Mucosa of descending colon (tissue), 3 donors: ENCODE data around the gene IGFBP7. TPM values are rescaled to one million over a fixed set of nuclear protein-coding genes. Genes with fewer than 3 reads are reported as not detected.

Experiments used
- ATAC-seq: fragments of 200-7000 bp; cut with Tn5 transposase; one replicate; pipeline ENCODE4 v1.9.1; 2020; ENCODE audit warnings: mild to moderate bottlenecking, moderate library complexity
- DNase-seq, 3 donors: peaks; one replicate each; pipeline ENCODE4 v3.0.0-alpha.2; 2020
- H3K36me3 ChIP-seq: fragments of 200-600 bp; one replicate; pipeline ENCODE4 v1.8.0; 2021; ENCODE audit warnings: low read depth, mild to moderate bottlenecking
- H3K4me1 ChIP-seq: fragments of 200-600 bp; one replicate; pipeline ENCODE4 v1.8.0; 2021; ENCODE audit warnings: low read depth, mild to moderate bottlenecking
- H3K4me3 ChIP-seq: fragments of 200-600 bp; one replicate; pipeline ENCODE4 v1.8.0; 2021; ENCODE audit warnings: mild to moderate bottlenecking
- H3K9me3 ChIP-seq: fragments of 200-600 bp; one replicate; pipeline ENCODE4 v1.8.0; 2021; ENCODE audit warnings: mild to moderate bottlenecking
- CTCF ChIP-seq: fragments of 200-600 bp; IDR thresholded peaks from one replicate; pipeline ENCODE4 v1.8.0; 2022; ENCODE audit warnings: antibody characterized with exemption, mild to moderate bottlenecking
- intact Hi-C, 2 donors: fragments of 100-400 bp; cut with DNase I in 1 of 2; cut with micrococcal nuclease in 1 of 2; formaldehyde crosslinking; loops; one replicate each; pipeline versions ENCODE4 v1.11.0 to v1.11.1; 2022; cut with DNase I, micrococcal nuclease
- total RNA-seq, 3 donors: library from RNA; stranded (reverse); fragmentation: NEBNext Ultra II Directional in 2 of 3; extraction: Animal tissue kit (Norgen Biotek cat#: 25700) in 2 of 3; gene quantifications; one replicate each; pipeline versions ENCODE4 v1.2.1 to v1.2.4, GENCODE V29; 2021 to 2023
- donor health status: DM: no; HTN: no; CAD: no; lungs with moderate emphysema.
- donor health status: DM: no; HTN: no; CAD: no.
- donor health status: DM: no; HTN: yes; CAD: no.

Gene IGFBP7
- total RNA-seq, 3 donors from 2014 or later = 32.7 to 225 (median 116) TPM

GRCh38 chr4:57144466-57144865 is 34.3 kb upstream of the IGFBP7 start:
- H3K4me3 ChIP-seq = no peak overlapping the region
- DNase-seq (no peak), ATAC-seq (no peak)
- intact Hi-C loops = no loop called here
- H3K9me3 ChIP-seq = no peaks in the 10 kb centered on the region
- no peaks in the 10 kb centered on the region for H3K36me3 ChIP-seq
- no peaks in the 10 kb centered on the region for H3K4me1 ChIP-seq
- no peak for TF ChIP-seq CTCF

- Histone ChIP-seq H3K9me3 (no peaks in the 10 kb centered on the region), H3K4me3 (no peak overlapping the region), H3K4me1 (no peaks in the 10 kb centered on the region), H3K36me3 (no peaks in the 10 kb centered on the region)
- intact Hi-C loops = no loop called here
- no peak for DNase-seq
- no peak for TF ChIP-seq CTCF
- no peak for ATAC-seq
These were observed 29.6 kb upstream of the IGFBP7 start for GRCh38 chr4:57139783-57140182.

- intact Hi-C loops = no loop called here
- Histone ChIP-seq H3K4me3 (no peak overlapping the region), H3K4me1 (no peaks in the 10 kb centered on the region), H3K9me3 (no peaks in the 10 kb centered on the region), H3K36me3 (no peaks in the 10 kb centered on the region)
- DNase-seq = no peak
- TF ChIP-seq CTCF = no peak
- ATAC-seq = no peak
These were observed 27.1 kb upstream of the IGFBP7 start for GRCh38 chr4:57137261-57137660.

GRCh38 chr4:57136281-57136680 is 26.1 kb upstream of the IGFBP7 start:
- H3K4me3 ChIP-seq = no peak overlapping the region
- TF ChIP-seq CTCF = no peak
- H3K9me3 ChIP-seq = no peaks in the 10 kb centered on the region
- intact Hi-C loops = no loop called here
- no peaks in the 10 kb centered on the region for H3K4me1 ChIP-seq
- DNase-seq (no peak), ATAC-seq (no peak)
- H3K36me3 ChIP-seq = no peaks in the 10 kb centered on the region

GRCh38 chr4:57132743-57133137 is 22.6 kb upstream of the IGFBP7 start:
- Histone ChIP-seq H3K4me1 (no peaks in the 10 kb centered on the region), H3K9me3 (no peaks in the 10 kb centered on the region), H3K36me3 (no peaks in the 10 kb centered on the region), H3K4me3 (no peak overlapping the region)
- TF ChIP-seq CTCF = no peak
- DNase-seq (no peak), ATAC-seq (no peak)
- intact Hi-C loops = no loop called here
